HepG2 (cell line): ENCODE data around the gene HAUS1. TPM values are rescaled to one million over a fixed set of nuclear protein-coding genes. Genes with fewer than 3 reads are reported as not detected.

ENCODE experiments used
- ARHGAP35 ChIP-seq: sonication (generic); formaldehyde crosslinking; IDR thresholded peaks from 2 replicates; pipeline ENCODE4 v1.9.0; 2022; ENCODE audit warnings: mild to moderate bottlenecking, inconsistent platforms, moderate library complexity, missing genetic modification reagents, borderline replicate concordance
- ARID4A ChIP-seq: sonication (generic); formaldehyde crosslinking; IDR thresholded peaks from 2 replicates; pipeline ENCODE4 v1.5.0; 2020; ENCODE audit warnings: mild to moderate bottlenecking, missing genetic modification reagents, borderline replicate concordance
- GATAD2A ChIP-seq: IDR thresholded peaks from 2 replicates; pipeline ENCODE4 v1.6.1; 2016
- MAFK ChIP-seq, 2 experiments: IDR thresholded peaks in 1 of 2; conservative IDR thresholded peaks in 1 of 2; 2 replicates each; pipeline ENCODE4 v1.6.1; 2011; ENCODE audit warnings: improper control_type of control experiment in 2 of 2, low read length in 2 of 2
- MTF2 ChIP-seq: sonication (generic); formaldehyde crosslinking; IDR thresholded peaks from 2 replicates; pipeline ENCODE4 v1.5.0; 2020; ENCODE audit warnings: missing genetic modification reagents, borderline replicate concordance
- PHF21A ChIP-seq: sonication (generic); formaldehyde crosslinking; IDR thresholded peaks from 2 replicates; pipeline ENCODE4 v1.5.0; 2020; ENCODE audit warnings: mild to moderate bottlenecking, missing genetic modification reagents
- POLR2A ChIP-seq, 2 experiments: IDR thresholded peaks; 2 replicates each; pipeline ENCODE4 v1.6.1; 2011; ENCODE audit warnings: low read depth in 2 of 2, low read length in 2 of 2, mild to moderate bottlenecking in 1 of 2, moderate library complexity in 1 of 2; ENCODE audit not compliant: insufficient read depth in 1 of 2
- REL ChIP-seq: sonication (generic); formaldehyde crosslinking; conservative IDR thresholded peaks from 2 replicates; pipeline ENCODE4 v1.8.0; 2022; ENCODE audit warnings: mild to moderate bottlenecking, missing genetic modification reagents, moderate library complexity
- SALL2 ChIP-seq: sonication (generic); formaldehyde crosslinking; IDR thresholded peaks from 2 replicates; pipeline ENCODE4 v1.8.1; 2023; ENCODE audit warnings: mild to moderate bottlenecking, missing genetic modification reagents, inconsistent platforms
- SNAI1 ChIP-seq: sonication (generic); formaldehyde crosslinking; IDR thresholded peaks from 2 replicates; pipeline ENCODE4 v1.5.0; 2020; ENCODE audit warnings: mild to moderate bottlenecking, missing genetic modification reagents, borderline replicate concordance
- TOE1 ChIP-seq: sonication (generic); formaldehyde crosslinking; IDR thresholded peaks from 2 replicates; pipeline ENCODE4 v1.4.0; 2020; ENCODE audit warnings: mild to moderate bottlenecking, missing genetic modification reagents
- TRIM22 ChIP-seq: fragments of 450-650 bp; IDR thresholded peaks from 2 replicates; pipeline ENCODE4 v1.6.1; 2017
- ZBTB42 ChIP-seq: sonication (generic); formaldehyde crosslinking; IDR thresholded peaks from 2 replicates; pipeline ENCODE4 v1.5.0; 2020; ENCODE audit warnings: mild to moderate bottlenecking, missing genetic modification reagents
- ZFX ChIP-seq: sonication (generic); formaldehyde crosslinking; IDR thresholded peaks from 2 replicates; pipeline ENCODE4 v1.4.0; 2020; ENCODE audit warnings: mild to moderate bottlenecking, low read depth, missing genetic modification reagents, moderate library complexity
- ZNF263 ChIP-seq: sonication (generic); formaldehyde crosslinking; IDR thresholded peaks from 2 replicates; pipeline ENCODE4 v1.4.0; 2020; ENCODE audit warnings: missing genetic modification reagents
- ZNF510 ChIP-seq: sonication (generic); formaldehyde crosslinking; IDR thresholded peaks from 2 replicates; pipeline ENCODE4 v1.4.0; 2020; ENCODE audit warnings: low read depth, mild to moderate bottlenecking, missing genetic modification reagents
- polyA plus RNA-seq, 8 experiments: library from polyadenylated mRNA; depleted of rRNA in 3 of 8; stranded (reverse) in 7 of 8; unstranded in 1 of 8; fragments of >200 nt; fragmentation: Illumina TruSeq in 4 of 8; extraction: Trizol in 4 of 8; gene quantifications; 2 replicates each; pipeline versions ENCODE4 v1.2.1 to v1.2.3, GENCODE V29; 2011 to 2016; ENCODE audit warnings: low read depth in 4 of 8, missing spikeins in 1 of 8, mixed read lengths in 1 of 8; ENCODE audit not compliant: insufficient read depth in 1 of 8
- total RNA-seq, 5 experiments: library from RNA; depleted of rRNA; stranded (reverse); fragments of >200 nt; fragmentation: Illumina TruSeq; extraction: Trizol; gene quantifications; 2 replicates each; pipeline ENCODE4 v1.2.3, GENCODE V29; 2016; ENCODE audit warnings: low read depth in 1 of 5
- TF ChIP-seq, protein P1 (sequence below): sonication (generic); formaldehyde crosslinking; IDR thresholded peaks from 2 replicates; pipeline ENCODE4 v1.5.0; 2020; ENCODE audit warnings: mild to moderate bottlenecking, missing genetic modification reagents
- TF ChIP-seq, protein P2 (sequence below): sonication (generic); formaldehyde crosslinking; IDR thresholded peaks from 2 replicates; pipeline ENCODE4 v1.8.1; 2023; ENCODE audit warnings: missing genetic modification reagents, mild to moderate bottlenecking, borderline replicate concordance

Gene HAUS1
- total and polyA plus RNA-seq, 2 of the 13 experiments (the other 11 are each of a cell fraction or from before 2014, with no cell fraction given): 20.6 to 59.2 TPM

GRCh38 chr18:46169464-46169941 is 65.3 kb downstream of the HAUS1 start (continued):
- TF ChIP-seq GATAD2A (CRISPR knock-in tag): peak; percentile 31; the same call in 1 of the 2 replicates
- no peak for TF ChIP-seq TRIM22
- no peak for TF ChIP-seq SNAI1
- peak; percentile 81 for TF ChIP-seq ZNF263 (CRISPR knock-in tag)
- peak; percentile 46; the same call in 1 of the 2 replicates for TF ChIP-seq ZFX
- TF ChIP-seq POLR2A (IDR thresholded peaks at IDR 0.05; ENCODE audit: insufficient read depth in 1 of 2, low read depth in 2 of 2, low read length in 2 of 2): no peak
- TF ChIP-seq, protein P1, sequence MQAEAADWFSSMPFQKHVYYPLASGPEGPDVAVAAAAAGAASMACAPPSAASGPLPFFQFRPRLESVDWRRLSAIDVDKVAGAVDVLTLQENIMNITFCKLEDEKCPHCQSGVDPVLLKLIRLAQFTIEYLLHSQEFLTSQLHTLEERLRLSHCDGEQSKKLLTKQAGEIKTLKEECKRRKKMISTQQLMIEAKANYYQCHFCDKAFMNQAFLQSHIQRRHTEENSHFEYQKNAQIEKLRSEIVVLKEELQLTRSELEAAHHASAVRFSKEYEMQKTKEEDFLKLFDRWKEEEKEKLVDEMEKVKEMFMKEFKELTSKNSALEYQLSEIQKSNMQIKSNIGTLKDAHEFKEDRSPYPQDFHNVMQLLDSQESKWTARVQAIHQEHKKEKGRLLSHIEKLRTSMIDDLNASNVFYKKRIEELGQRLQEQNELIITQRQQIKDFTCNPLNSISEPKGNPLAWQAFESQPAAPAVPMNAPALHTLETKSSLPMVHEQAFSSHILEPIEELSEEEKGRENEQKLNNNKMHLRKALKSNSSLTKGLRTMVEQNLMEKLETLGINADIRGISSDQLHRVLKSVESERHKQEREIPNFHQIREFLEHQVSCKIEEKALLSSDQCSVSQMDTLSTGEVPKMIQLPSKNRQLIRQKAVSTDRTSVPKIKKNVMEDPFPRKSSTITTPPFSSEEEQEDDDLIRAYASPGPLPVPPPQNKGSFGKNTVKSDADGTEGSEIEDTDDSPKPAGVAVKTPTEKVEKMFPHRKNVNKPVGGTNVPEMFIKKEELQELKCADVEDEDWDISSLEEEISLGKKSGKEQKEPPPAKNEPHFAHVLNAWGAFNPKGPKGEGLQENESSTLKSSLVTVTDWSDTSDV (CRISPR knock-in tag): no peak
- no peak for TF ChIP-seq ZBTB42 (CRISPR knock-in tag)
- TF ChIP-seq PHF21A (CRISPR knock-in tag): 0 out of 2 replicates have a peak, but pooled peaks have one; percentile 36
- no peak for TF ChIP-seq SALL2 (CRISPR knock-in tag)
- TF ChIP-seq REL (CRISPR knock-in tag): no peak
- TF ChIP-seq MAFK (conservative IDR thresholded peaks at IDR 0.05 in 1 of 2, IDR thresholded peaks at IDR 0.05 in 1 of 2; ENCODE audit: low read length in 2 of 2): no peak
- TF ChIP-seq TOE1 (CRISPR knock-in tag): no peak
- TF ChIP-seq, protein P2, sequence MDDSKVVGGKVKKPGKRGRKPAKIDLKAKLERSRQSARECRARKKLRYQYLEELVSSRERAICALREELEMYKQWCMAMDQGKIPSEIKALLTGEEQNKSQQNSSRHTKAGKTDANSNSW (CRISPR knock-in tag): no peak
- TF ChIP-seq MTF2 (CRISPR knock-in tag): no peak
- peak; percentile 51; the same call in 1 of the 2 replicates for TF ChIP-seq ARID4A (CRISPR knock-in tag)
- no peak for TF ChIP-seq ZNF510 (CRISPR knock-in tag)
- TF ChIP-seq ARHGAP35 (CRISPR knock-in tag): no peak
